HG03457 (cell line): ENCODE results near the gene POLK.
"Not testable (repeated sequence)": the region's sequence is repeated elsewhere in the genome, so short reads cannot be mapped to it uniquely, and the experiment has no call there.

Experiments used
- ATAC-seq: cut with Tn5 transposase; IDR thresholded peaks from one replicate; pipeline ENCODE4 v1.9.1; 2021; ENCODE audit warnings: moderate number of reproducible peaks; ENCODE audit not compliant: unreplicated experiment

The POLK gene

GRCh38 chr5:75546830-75547229, 35.1 kb downstream of the POLK start:
- no peak for ATAC-seq

- ATAC-seq, result no peak
These were observed 36.1 kb downstream of the POLK start for GRCh38 chr5:75547812-75548211.

DNA sequence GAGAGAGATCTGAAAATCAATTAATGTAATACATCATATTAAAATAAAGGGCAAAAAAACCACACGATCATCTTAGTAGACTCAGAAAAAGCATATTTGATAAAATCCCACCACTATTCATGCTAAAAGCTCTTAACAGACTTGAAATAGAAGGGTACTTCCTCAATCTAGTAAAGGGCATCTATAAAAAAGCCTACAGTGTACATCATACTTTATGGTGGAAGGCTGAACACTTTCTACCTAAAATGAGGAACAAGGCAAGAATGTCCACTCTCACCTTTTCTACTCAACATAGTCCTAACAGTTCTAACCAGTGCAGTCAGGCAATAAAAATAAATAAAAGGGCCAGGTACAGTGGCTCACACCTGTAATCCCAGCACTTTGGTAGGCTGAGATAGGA, 38.9 kb downstream of the POLK start:
- no peak for ATAC-seq

- ATAC-seq, result no peak
These were observed 39.8 kb downstream of the POLK start for GRCh38 chr5:75551471-75551870.

DNA sequence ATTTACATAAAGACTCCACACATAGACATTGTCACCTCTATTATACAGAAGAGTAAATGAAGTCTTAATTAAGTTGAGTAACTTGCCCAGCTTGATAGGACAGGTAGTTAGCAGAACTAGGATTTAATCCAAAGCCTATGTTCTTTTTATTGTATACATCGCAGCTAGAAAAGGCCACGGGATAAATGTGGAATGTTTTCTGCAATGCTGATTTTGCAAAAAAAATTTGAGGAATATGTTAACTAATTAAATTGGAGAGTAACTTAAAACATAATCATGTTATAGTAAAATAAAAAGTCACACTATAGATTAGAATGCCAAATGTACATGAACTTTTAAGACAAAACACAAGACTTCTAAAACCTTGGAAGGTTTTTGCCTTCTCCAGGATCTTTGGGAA, 41.1 kb downstream of the POLK start:
- ATAC-seq, result no peak

DNA sequence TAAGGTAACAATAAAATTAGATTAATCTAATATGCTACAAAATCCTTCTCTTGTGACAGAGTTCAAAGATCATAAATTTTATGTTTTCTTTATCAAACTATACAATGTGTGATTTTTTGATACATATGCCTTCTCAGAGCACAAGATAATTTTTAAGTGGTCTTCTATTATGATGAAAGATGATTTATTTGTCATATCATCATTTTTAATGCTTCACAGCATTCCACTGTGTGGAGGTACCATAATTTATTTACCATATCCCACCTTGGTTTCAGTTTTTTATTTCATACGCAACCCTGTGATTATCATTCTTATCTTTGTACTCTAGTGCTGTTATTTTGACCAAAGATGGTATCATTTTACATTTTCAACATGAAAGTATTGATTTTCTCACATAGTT, 41.7 kb downstream of the POLK start:
- ATAC-seq, result no peak

- no peak for ATAC-seq
These were observed 46.5 kb downstream of the POLK start for GRCh38 chr5:75558221-75558620.

DNA sequence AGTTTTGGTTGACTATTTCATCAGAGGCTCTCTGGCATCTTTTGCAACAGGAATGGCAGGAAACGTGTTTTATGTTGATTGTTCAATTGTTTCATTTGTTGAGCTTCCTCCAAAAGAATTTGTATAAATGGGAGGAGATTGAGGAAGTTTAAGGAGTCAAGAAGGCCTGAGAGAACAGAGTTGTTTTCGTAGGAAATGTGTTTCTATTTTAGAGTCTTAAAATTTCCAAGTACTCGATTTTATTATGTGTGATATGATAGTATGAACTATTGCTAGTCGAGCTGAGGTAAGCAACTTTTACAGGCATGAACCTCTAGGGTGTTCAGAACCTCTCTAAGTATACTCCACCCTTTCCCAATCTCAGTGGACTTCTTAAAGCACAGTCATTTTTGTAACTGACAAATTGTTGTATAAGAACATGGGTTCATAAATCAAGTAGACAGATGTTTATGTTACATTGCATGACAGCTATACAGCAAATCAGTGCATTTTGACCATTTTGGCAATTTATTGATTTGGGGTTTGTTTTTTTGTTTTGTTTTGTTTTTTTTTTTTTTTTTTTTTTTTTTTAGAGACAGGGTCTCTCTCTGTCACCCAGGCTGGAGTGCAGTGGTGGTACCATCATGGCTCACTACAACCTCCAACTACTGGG, 47.4 kb downstream of the POLK start:
- no peak for ATAC-seq

DNA sequence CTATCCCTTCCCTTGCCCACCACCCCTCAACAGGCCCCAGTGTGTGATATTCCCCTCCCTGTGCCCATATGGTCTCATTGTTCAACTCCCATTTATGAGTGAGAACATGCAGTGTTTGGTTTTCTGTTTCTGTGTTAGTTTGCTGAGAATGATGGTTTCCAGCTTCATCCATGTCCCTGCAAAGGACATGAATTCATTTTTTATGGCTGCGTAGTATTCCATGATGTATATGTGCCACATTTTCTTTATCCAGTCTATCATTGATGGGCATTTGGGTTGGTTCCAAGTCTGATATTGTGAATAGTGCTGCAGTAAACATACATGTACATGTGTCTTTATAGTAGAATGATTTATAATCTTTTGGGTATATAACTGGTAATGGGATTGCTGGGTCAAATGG, 49.0 kb downstream of the POLK start:
- ATAC-seq, result not testable (repeated sequence)

GRCh38 chr5:75565991-75566709, 54.5 kb downstream of the POLK start:
- ATAC-seq, result not testable (repeated sequence)

DNA sequence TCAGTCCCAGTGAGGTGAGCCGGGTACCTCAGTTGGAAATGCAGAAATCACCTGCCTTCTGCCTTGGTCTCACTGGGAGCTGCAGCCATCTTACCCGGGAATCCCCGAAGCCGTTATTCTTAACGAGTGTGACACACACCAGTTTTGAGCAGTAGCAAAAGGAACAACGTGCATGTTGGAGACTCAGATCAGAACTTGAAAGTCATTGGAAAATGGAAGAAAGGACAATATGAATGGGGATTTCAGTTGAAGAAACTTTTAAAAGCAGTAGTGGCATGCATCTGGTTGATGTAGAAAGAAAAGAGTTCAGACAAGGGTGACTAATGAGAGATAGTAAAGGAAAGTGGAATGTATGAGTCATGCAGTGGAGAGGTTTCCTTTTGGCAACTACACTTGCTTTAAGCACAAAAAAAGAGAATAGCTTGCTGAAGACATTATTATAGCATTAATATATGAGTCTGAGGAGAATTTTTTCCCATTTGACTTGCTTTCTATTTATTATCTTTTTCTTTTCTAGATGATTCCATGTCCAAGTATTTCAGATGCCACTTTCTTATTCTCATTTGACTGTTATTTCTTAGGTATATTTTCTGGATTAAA, 55.1 kb downstream of the POLK start:
- peak; percentile 64 for ATAC-seq

DNA sequence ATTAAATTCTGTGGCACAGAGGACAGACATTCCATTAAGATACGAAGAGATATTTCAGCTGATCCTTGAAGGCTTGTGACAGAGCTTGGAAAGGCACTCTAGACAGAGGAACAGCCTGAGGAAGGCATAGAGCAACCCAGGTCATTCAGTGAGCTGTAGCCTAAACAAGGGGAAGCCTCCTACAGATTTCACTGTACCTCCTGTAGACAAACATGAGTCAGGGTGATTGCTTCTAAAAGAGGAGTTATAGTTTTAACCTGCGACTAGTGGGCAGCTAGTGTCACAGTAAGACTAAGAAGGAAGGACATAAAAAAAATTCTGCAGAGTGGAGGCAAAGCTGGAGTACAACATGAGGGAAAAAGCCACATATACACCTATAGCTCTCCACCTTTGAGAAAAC, 56.0 kb downstream of the POLK start:
- no peak for ATAC-seq

DNA sequence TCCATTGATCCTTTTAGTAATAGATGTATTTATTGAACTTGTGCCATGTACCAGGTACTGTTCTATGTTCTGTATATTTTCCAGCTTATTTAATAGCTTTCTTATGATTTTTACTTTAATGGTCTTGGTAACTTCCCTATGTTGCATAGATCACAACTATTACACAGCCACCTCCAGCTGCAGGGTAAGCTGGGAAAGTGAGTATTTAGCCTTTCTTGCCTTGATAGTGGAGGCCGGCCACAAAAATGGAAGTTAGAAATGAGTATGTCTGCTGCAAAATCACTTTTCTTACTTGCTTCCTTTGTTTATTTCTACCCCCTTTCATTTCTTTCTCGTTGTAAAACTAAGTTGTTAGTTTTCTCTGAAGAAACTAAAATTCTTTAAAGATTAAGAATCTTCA, 56.5 kb downstream of the POLK start:
- no peak for ATAC-seq

- no peak for ATAC-seq
These were observed 59.9 kb downstream of the POLK start for GRCh38 chr5:75571547-75571946.

DNA sequence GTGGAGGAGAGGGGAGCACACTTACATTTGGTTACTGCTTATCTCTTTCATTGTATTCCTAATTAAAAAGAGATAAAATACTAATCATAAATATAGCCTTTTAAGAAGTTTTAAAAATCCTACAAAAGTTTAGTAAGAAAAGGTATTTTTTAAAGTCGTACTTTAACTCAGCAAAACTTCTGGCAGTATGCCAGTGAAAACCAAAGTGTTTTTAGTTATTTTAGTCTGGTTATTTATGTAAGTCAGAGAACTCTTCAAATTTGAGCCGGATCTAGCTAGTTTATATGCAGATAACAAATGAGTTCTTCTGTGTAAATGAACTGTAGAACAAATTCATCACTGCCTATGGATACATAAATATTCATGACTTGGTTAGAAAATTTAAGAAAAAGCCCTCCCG, 63.1 kb downstream of the POLK start:
- ATAC-seq, result no peak

DNA sequence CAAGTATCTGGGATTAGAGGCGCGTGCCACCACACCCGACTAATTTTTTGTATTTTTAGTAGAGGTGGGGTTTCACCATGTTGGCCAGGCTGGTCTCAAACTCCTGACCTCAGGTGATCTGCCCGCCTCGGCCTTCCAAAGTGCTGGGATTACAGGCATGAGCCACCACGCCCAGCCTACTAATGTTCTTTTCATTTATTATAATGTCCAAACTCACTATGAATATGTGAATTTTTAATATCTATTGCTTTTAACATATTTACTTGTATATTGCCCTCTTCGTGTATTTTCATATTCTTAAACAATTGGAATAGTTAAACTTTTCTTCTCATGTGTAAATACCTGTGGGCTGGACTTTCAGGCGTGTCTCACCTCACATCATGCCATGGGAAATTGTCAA, 66.6 kb downstream of the POLK start:
- ATAC-seq, result not testable (repeated sequence)

DNA sequence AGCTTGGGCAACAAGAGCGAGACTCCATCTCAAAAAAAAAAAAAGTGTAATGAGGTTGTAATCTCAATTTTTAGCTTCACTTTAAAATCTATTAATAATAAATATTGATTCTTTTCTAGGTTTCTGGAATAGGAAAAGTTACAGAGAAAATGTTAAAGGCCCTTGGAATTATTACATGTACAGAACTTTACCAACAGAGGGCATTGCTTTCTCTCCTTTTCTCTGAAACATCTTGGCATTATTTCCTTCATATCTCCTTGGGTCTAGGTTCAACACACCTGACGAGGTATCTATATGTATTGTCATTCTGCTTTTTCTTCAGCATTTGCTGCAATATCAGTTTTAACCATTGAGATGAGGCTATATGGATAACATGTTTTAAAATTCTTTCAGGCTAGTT, 73.0 kb downstream of the POLK start:
- no peak for ATAC-seq

DNA sequence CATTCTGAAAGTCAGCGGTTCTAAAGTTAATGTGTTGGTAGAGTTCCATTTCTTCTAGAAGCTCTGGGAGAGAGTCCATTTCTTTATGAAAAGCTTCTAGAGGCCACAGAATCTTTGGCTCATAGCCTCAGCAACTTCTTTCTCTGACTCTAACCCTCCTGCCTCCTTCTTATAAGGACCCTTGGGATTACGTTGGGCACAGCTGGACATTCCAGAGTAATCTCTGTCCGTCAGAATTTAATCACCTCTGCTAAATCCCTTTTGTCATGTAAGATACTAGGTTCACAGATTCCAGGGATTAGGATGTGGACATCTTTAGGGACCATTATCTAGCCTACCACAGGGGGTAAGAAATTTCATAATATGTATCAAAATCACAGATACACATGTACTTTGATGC, 77.0 kb downstream of the POLK start:
- no peak for ATAC-seq

GRCh38 chr5:75600535-75600934, 88.8 kb downstream of the POLK start:
- ATAC-seq, result no peak

DNA sequence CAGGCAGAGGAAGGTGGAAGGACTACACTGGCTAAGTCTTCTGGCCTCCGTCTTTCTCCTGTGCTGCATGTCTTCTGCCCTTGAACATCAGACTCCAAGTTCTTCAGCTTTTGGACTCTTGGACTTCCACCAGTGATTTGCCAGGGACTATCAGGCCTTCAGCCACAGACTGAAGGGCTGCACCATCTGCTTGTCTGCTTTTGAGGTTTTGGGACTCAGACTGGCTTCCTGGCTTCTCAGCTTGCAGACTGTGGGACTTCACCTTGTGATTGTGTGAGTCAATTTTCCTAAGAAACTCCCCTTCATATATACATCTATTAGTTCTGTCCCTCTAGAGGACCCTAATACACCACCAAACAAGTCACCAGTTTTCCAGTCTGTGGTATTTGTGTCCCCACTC, 89.9 kb downstream of the POLK start:
- ATAC-seq, result no peak

DNA sequence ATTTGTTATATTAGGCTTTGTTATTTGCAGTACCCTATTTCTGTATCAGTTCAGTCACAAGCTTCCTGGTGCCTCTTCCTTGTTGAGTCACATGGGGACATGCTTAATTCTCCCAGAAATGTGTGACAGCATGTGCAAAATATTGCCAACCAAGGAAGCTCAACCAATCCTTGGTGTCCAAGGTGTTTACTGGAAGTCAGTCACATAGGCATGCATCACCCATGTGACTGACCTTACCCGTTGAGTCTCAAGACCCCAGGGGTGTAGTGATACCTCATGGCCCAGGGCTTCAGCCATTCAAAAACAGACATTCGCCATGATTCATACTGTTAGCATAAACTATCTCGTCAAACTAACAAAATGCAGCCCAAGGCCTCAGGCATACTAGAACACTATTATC, 90.3 kb downstream of the POLK start:
- no peak for ATAC-seq

- ATAC-seq, result no peak
These were observed 91.7 kb downstream of the POLK start for GRCh38 chr5:75603371-75603770.
